Effector memory CD4-positive, alpha-beta T cell (primary cell): ENCODE results near the gene PRKAG2.
"Not testable (repeated sequence)": the region's sequence is repeated elsewhere in the genome, so short reads cannot be mapped to it uniquely, and the experiment has no call there.

Experiments
- DNase-seq, 3 donors: peaks; one replicate each; pipeline ENCODE4 v3.0.0-alpha.2; 2020
- H3K27ac ChIP-seq: 2 replicates; pipeline ENCODE4 v1.7.0; 2013; ENCODE audit warnings: mild to moderate bottlenecking, low read length, moderate library complexity; ENCODE audit not compliant: insufficient read depth, poor library complexity, severe bottlenecking
- H3K27me3 ChIP-seq: replicated peaks from 2 replicates; pipeline ENCODE4 v1.7.0; 2013; ENCODE audit warnings: mild to moderate bottlenecking, low read length; ENCODE audit not compliant: insufficient read depth, control insufficient read depth, poor library complexity, severe bottlenecking
- H3K36me3 ChIP-seq: 2 replicates; pipeline ENCODE4 v1.7.0; 2013; ENCODE audit warnings: mild to moderate bottlenecking, low read length, moderate library complexity; ENCODE audit not compliant: control insufficient read depth, insufficient read depth
- H3K4me1 ChIP-seq: 2 replicates; pipeline ENCODE4 v1.7.0; 2013; ENCODE audit warnings: low read length, mild to moderate bottlenecking; ENCODE audit not compliant: control insufficient read depth, insufficient read depth, poor library complexity, severe bottlenecking
- H3K4me3 ChIP-seq: 2 replicates; pipeline ENCODE4 v1.7.0; 2013; ENCODE audit warnings: low read length, low read depth, mild to moderate bottlenecking; ENCODE audit not compliant: insufficient read depth, poor library complexity, severe bottlenecking
- H3K9me3 ChIP-seq: 2 replicates; pipeline ENCODE4 v1.7.0; 2013; ENCODE audit warnings: mild to moderate bottlenecking, low read length, moderate library complexity; ENCODE audit not compliant: control insufficient read depth

PRKAG2 gene

GRCh38 chr7:151797667-151798307 is 79.1 kb downstream of the PRKAG2 start:
- H3K27ac ChIP-seq = not testable (repeated sequence)
- peaks cover 17% of the 10 kb centered on the region for H3K4me1 ChIP-seq

GRCh38 chr7:151796871-151797537 is 79.9 kb downstream of the PRKAG2 start:
- Histone ChIP-seq H3K4me1 (peaks cover 17% of the 10 kb centered on the region), H3K4me3 (no peak overlapping the region), H3K27ac (no peak overlapping the region), H3K27me3 (no peaks in the 10 kb centered on the region), H3K36me3 (no peaks in the 10 kb centered on the region), H3K9me3 (no peaks in the 10 kb centered on the region)
- no peak for DNase-seq

More at GRCh38 chr7:151797667-151798307, 79.1 kb downstream of the PRKAG2 start:
- DNase-seq, H3K4me3 ChIP-seq, H3K36me3 ChIP-seq, H3K27me3 ChIP-seq, H3K9me3 ChIP-seq: not testable (repeated sequence)

- Histone ChIP-seq H3K36me3 (no peaks in the 10 kb centered on the region), H3K4me3 (no peak overlapping the region), H3K4me1 (peaks cover 17% of the 10 kb centered on the region), H3K27ac (no peak overlapping the region), H3K9me3 (no peaks in the 10 kb centered on the region), H3K27me3 (no peaks in the 10 kb centered on the region)
- DNase-seq = no peak
Measured at GRCh38 chr7:151796091-151796870, 80.6 kb downstream of the PRKAG2 start.

GRCh38 chr7:151795168-151795811 is 81.6 kb downstream of the PRKAG2 start:
- DNase-seq = peak; percentile 22 to 50 (median 37)
- Histone ChIP-seq H3K4me1 (peaks cover 17% of the 10 kb centered on the region), H3K27ac (peak overlapping the region; percentile 15), H3K27me3 (no peaks in the 10 kb centered on the region), H3K36me3 (no peaks in the 10 kb centered on the region), H3K4me3 (no peak overlapping the region), H3K9me3 (no peaks in the 10 kb centered on the region)

GRCh38 chr7:151794508-151795167 is 82.3 kb downstream of the PRKAG2 start:
- H3K27me3 ChIP-seq = no peaks in the 10 kb centered on the region
- DNase-seq = no peak
- peak overlapping the region; percentile 15 for H3K27ac ChIP-seq
- no peaks in the 10 kb centered on the region for H3K36me3 ChIP-seq
- no peaks in the 10 kb centered on the region for H3K9me3 ChIP-seq
- H3K4me3 ChIP-seq = no peak overlapping the region
- H3K4me1 ChIP-seq = peaks cover 17% of the 10 kb centered on the region

DNA sequence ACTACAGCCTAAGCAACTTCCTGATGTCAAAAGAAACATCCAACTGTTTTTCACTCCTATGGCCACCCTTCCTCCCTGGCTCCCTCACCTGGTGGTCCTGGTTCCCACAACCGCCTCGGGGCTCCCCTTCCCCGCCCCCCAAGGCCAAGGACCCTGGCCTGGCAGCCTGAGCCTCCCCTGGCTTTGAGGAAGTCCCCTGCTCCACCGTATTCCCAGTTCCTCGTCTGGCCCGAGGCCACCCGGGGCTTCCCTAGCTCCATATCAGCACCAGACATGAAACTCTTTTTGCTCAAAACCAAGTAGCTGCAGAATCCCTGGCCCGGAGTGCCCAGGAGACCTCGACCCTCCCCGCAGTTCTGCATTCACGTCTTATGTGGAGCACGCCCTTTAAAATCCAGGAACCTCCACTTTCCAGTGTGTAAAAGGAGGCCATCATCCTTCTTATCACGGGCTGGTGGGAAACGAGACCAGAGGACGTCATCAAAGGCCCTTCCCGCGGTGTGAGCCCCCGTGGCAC is 82.9 kb downstream of the PRKAG2 start:
- Histone ChIP-seq H3K36me3 (no peaks in the 10 kb centered on the region), H3K4me1 (peaks cover 17% of the 10 kb centered on the region), H3K4me3 (no peak overlapping the region), H3K9me3 (no peaks in the 10 kb centered on the region), H3K27me3 (no peaks in the 10 kb centered on the region), H3K27ac (no peak overlapping the region)
- no peak for DNase-seq

DNA sequence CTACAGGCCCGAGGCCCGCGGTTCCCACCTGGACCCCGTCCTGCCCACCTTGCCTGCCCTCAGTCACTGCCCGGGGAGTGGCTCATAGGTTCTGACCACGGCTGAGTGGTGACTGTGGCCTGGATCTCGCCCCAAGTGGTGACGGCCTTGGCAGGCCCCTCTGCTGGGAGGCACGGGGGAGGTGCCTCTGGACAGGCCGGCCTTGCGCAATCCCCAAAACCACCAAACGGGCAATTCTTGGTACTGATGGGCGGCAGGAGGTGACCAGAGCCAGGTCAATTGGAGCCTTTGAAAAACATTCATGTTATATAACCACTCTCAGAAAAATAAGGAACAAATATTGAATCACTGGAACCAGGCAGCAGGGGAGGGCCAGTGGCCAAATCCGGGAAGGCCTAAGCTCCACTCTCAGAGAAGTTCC is 83.4 kb downstream of the PRKAG2 start:
- H3K27ac ChIP-seq = no peak overlapping the region
- H3K4me1 ChIP-seq = peaks cover 17% of the 10 kb centered on the region
- no peaks in the 10 kb centered on the region for H3K36me3 ChIP-seq
- DNase-seq = no peak
- no peak overlapping the region for H3K4me3 ChIP-seq
- no peaks in the 10 kb centered on the region for H3K27me3 ChIP-seq
- no peaks in the 10 kb centered on the region for H3K9me3 ChIP-seq

- Histone ChIP-seq H3K27ac (no peak overlapping the region), H3K36me3 (no peaks in the 10 kb centered on the region), H3K4me3 (no peak overlapping the region), H3K27me3 (no peaks in the 10 kb centered on the region), H3K9me3 (no peaks in the 10 kb centered on the region), H3K4me1 (peaks cover 17% of the 10 kb centered on the region)
- DNase-seq = no peak
Measured at GRCh38 chr7:151792636-151793035, 84.3 kb downstream of the PRKAG2 start.

- no peaks in the 10 kb centered on the region for H3K9me3 ChIP-seq
- no peak overlapping the region for H3K27ac ChIP-seq
- DNase-seq = no peak
- no peaks in the 10 kb centered on the region for H3K27me3 ChIP-seq
- H3K4me3 ChIP-seq = no peak overlapping the region
- H3K36me3 ChIP-seq = no peaks in the 10 kb centered on the region
- peaks cover 17% of the 10 kb centered on the region for H3K4me1 ChIP-seq
Measured at GRCh38 chr7:151792086-151792485, 84.8 kb downstream of the PRKAG2 start.
